GM23338 (cell line): Measurements from ENCODE around the gene MKRN2. TPM values are rescaled to one million over a fixed set of nuclear protein-coding genes. Genes with fewer than 3 reads are reported as not detected.

ENCODE experiments used
- ATAC-seq: fragments of 200-7000 bp; cut with Tn5 transposase; 3 replicates; pipeline ENCODE4 v1.9.1; 2020
- DNase-seq: peaks from one replicate; pipeline ENCODE4 v3.0.0-alpha.2; 2015; ENCODE audit warnings: low spot score
- H2AFZ ChIP-seq: fragments of 200-600 bp; sonication (generic); 2 replicates; pipeline ENCODE4 v1.8.0; 2016; ENCODE audit warnings: antibody characterized with exemption, mild to moderate bottlenecking, moderate library complexity
- H3F3A ChIP-seq: fragments of 200-600 bp; sonication (generic); replicated peaks from 2 replicates; pipeline ENCODE4 v1.8.0; 2017; ENCODE audit warnings: antibody characterized with exemption, mixed run types, low read depth
- H3K27ac ChIP-seq: fragments of 200-600 bp; sonication (generic); 2 replicates; pipeline ENCODE4 v1.6.1; 2016; ENCODE audit warnings: low read depth
- H3K27me3 ChIP-seq: fragments of 200-600 bp; sonication (generic); 2 replicates; pipeline ENCODE4 v1.8.0; 2016; ENCODE audit warnings: mild to moderate bottlenecking, mixed run types, moderate library complexity; ENCODE audit not compliant: insufficient read depth
- H3K36me3 ChIP-seq: fragments of 200-600 bp; sonication (generic); 2 replicates; pipeline ENCODE4 v1.8.0; 2016; ENCODE audit warnings: mild to moderate bottlenecking; ENCODE audit not compliant: insufficient read depth
- H3K4me1 ChIP-seq: fragments of 200-600 bp; sonication (generic); 2 replicates; pipeline ENCODE4 v1.8.0; 2016; ENCODE audit warnings: mild to moderate bottlenecking, moderate library complexity; ENCODE audit not compliant: insufficient read depth
- H3K4me2 ChIP-seq: fragments of 200-600 bp; sonication (generic); 2 replicates; pipeline ENCODE4 v1.7.1; 2017; ENCODE audit warnings: mixed run types
- H3K4me3 ChIP-seq: fragments of 200-600 bp; sonication (generic); 2 replicates; pipeline ENCODE4 v1.6.1; 2016; ENCODE audit warnings: mixed run types
- H3K79me2 ChIP-seq: fragments of 200-600 bp; sonication (generic); replicated peaks from 2 replicates; pipeline ENCODE4 v1.8.0; 2017; ENCODE audit warnings: mild to moderate bottlenecking; ENCODE audit not compliant: insufficient read depth
- H3K9me2 ChIP-seq: fragments of 200-600 bp; sonication (generic); 2 replicates; pipeline ENCODE4 v1.8.0; 2017; ENCODE audit not compliant: insufficient read depth
- H4K20me1 ChIP-seq: fragments of 200-600 bp; sonication (generic); replicated peaks from 2 replicates; pipeline ENCODE4 v1.8.0; 2017; ENCODE audit warnings: mild to moderate bottlenecking; ENCODE audit not compliant: insufficient read depth
- H3K27ac Mint-ChIP-seq: 2 replicates; pipeline ENCODE4 v1.8.0; 2020; ENCODE audit warnings: inconsistent platforms, mild to moderate bottlenecking, moderate library complexity, mixed read lengths
- H3K27me3 Mint-ChIP-seq: 3 replicates; pipeline ENCODE4 v1.8.0; 2022; ENCODE audit warnings: low read depth, mild to moderate bottlenecking, moderate library complexity, mixed read lengths, inconsistent platforms; ENCODE audit not compliant: insufficient read depth, poor library complexity
- H3K36me3 Mint-ChIP-seq: 3 replicates; pipeline ENCODE4 v1.8.0; 2021; ENCODE audit warnings: low read depth, mild to moderate bottlenecking, inconsistent platforms, moderate library complexity, mixed read lengths
- H3K4me1 Mint-ChIP-seq: 3 replicates; pipeline ENCODE4 v1.8.0; 2020; ENCODE audit warnings: mild to moderate bottlenecking, inconsistent platforms, mixed read lengths
- H3K4me3 Mint-ChIP-seq: 3 replicates; pipeline ENCODE4 v1.8.0; 2021; ENCODE audit warnings: moderate library complexity, mild to moderate bottlenecking, inconsistent platforms, mixed read lengths
- H3K9me3 Mint-ChIP-seq: 3 replicates; pipeline ENCODE4 v1.8.0; 2020; ENCODE audit warnings: moderate library complexity, mild to moderate bottlenecking, inconsistent platforms, mixed read lengths
- CREB1 ChIP-seq: fragments of 250-450 bp; sonication (Bioruptor Pico); IDR thresholded peaks from 2 replicates; pipeline ENCODE4 v1.5.0; 2020; ENCODE audit warnings: low read depth, mild to moderate bottlenecking, moderate library complexity
- CTCF ChIP-seq, 2 experiments: fragments of 200-600 bp in 1 of 2; sonication (generic) in 1 of 2; conservative IDR thresholded peaks; 2 replicates each; pipeline versions ENCODE4 v1.5.1 to v1.6.1; 2016 to 2017; ENCODE audit warnings: antibody characterized with exemption in 2 of 2, low read depth in 2 of 2, mild to moderate bottlenecking in 2 of 2, moderate library complexity in 1 of 2
- ETS1 ChIP-seq: IDR thresholded peaks from 2 replicates; pipeline ENCODE4 v1.6.1; 2016; ENCODE audit warnings: antibody characterized with exemption
- EZH2 ChIP-seq: fragments of 200-600 bp; sonication (generic); IDR thresholded peaks from one replicate; pipeline ENCODE4 v1.8.0; 2017; ENCODE audit warnings: antibody characterized with exemption, mild to moderate bottlenecking, low read depth; ENCODE audit not compliant: unreplicated experiment
- EZH2phosphoT487 ChIP-seq: fragments of 200-600 bp; sonication (generic); IDR thresholded peaks from one replicate; pipeline ENCODE4 v1.8.1; 2018; ENCODE audit warnings: antibody characterized with exemption; ENCODE audit not compliant: unreplicated experiment
- JUNB ChIP-seq: IDR thresholded peaks from one replicate; pipeline ENCODE4 v1.6.1; 2016; ENCODE audit warnings: antibody characterized with exemption; ENCODE audit not compliant: unreplicated experiment
- NANOG ChIP-seq: IDR thresholded peaks from 2 replicates; pipeline ENCODE4 v1.6.1; 2016; ENCODE audit warnings: antibody characterized with exemption, borderline replicate concordance
- POLR2AphosphoS5 ChIP-seq: IDR thresholded peaks from 2 replicates; pipeline ENCODE4 v1.6.1; 2016; ENCODE audit warnings: antibody characterized with exemption, low read depth
- REST ChIP-seq: IDR thresholded peaks from one replicate; pipeline ENCODE4 v1.6.1; 2018; ENCODE audit warnings: antibody characterized with exemption; ENCODE audit not compliant: unreplicated experiment
- STAT1 ChIP-seq: IDR thresholded peaks from one replicate; pipeline ENCODE4 v1.6.1; 2016; ENCODE audit warnings: antibody characterized with exemption; ENCODE audit not compliant: unreplicated experiment
- ZNF114 ChIP-seq: fragments of 250-450 bp; sonication (Bioruptor Pico); IDR thresholded peaks from 2 replicates; pipeline ENCODE4 v1.5.0; 2020; ENCODE audit warnings: mild to moderate bottlenecking, moderate library complexity
- ZNF331 ChIP-seq: fragments of 250-450 bp; sonication (Bioruptor Pico); IDR thresholded peaks from 2 replicates; pipeline ENCODE4 v1.5.0; 2020; ENCODE audit warnings: low read depth, mild to moderate bottlenecking, moderate library complexity
- ZNF462 ChIP-seq: fragments of 250-450 bp; sonication (Bioruptor Pico); IDR thresholded peaks from 2 replicates; pipeline ENCODE4 v1.5.0; 2020; ENCODE audit warnings: mild to moderate bottlenecking, moderate library complexity
- polyA plus RNA-seq: library from polyadenylated mRNA; unstranded; fragments of >200 nt; fragmentation: Nextera tagmentation; extraction: Ambion mirVana; gene quantifications from 2 replicates; pipeline ENCODE4 v1.2.1, GENCODE V29; 2016
- total RNA-seq: library from RNA; depleted of rRNA; stranded (reverse); fragments of >200 nt; shearing (Covaris generic); gene quantifications from 2 replicates; pipeline ENCODE4 v1.2.3, GENCODE V29; 2014

Gene MKRN2
- total and polyA plus RNA-seq, 2 experiments from 2014 or later = 11.4 to 24.6 TPM

- H3K4me3 Mint-ChIP-seq = no peak overlapping the region
Measured at GRCh38 chr3:12598890-12599289, 42.0 kb downstream of the MKRN2 start.

More at GRCh38 chr3:12598890-12599289, 42.0 kb downstream of the MKRN2 start:
- Histone ChIP-seq H4K20me1 (peaks cover 3% of the 10 kb centered on the region), H2AFZ (no peak overlapping the region), H3K4me3 (no peak overlapping the region), H3K27me3 (no peaks in the 10 kb centered on the region), H3K36me3 (peaks cover 43% of the 10 kb centered on the region), H3K4me1 (no peaks in the 10 kb centered on the region), H3K79me2 (no peaks in the 10 kb centered on the region; the same call in 1 of the 2 replicates), H3F3A (no peaks in the 10 kb centered on the region), H3K9me2 (no peaks in the 10 kb centered on the region), H3K27ac (no peak overlapping the region), H3K4me2 (no peak overlapping the region)
- no peak for ATAC-seq
- peaks cover 70% of the 10 kb centered on the region for H3K36me3 Mint-ChIP-seq
- no peak for DNase-seq
- no peaks in the 10 kb centered on the region; the same call in 2 of the 3 replicates for H3K4me1 Mint-ChIP-seq
- TF ChIP-seq ZNF114 (no peak), POLR2AphosphoS5 (no peak), REST (no peak), ZNF331 (no peak), EZH2 (no peak), JUNB (no peak), STAT1 (no peak), NANOG (no peak), EZH2phosphoT487 (no peak), ZNF462 (CRISPR knock-in tag) (no peak), CTCF (conservative IDR thresholded peaks at IDR 0.05; ENCODE audit: low read depth in 2 of 2) (no peak), ETS1 (no peak), CREB1 (CRISPR knock-in tag) (no peak)
- H3K27me3 Mint-ChIP-seq = peaks cover 4% of the 10 kb centered on the region
- peaks cover under 1% of the 10 kb centered on the region; the same call in 1 of the 3 replicates for H3K9me3 Mint-ChIP-seq
- H3K27ac Mint-ChIP-seq = no peak overlapping the region
